ENCODE data around the gene VPS13D.

The VPS13D gene

GRCh38 chr1:12531179-12531499, 301.3 kb downstream of the VPS13D start:
- no peaks in the 10 kb centered on the region for H3K4me1 ChIP-seq (ENCODE audit: control insufficient read depth, low read length)
- no peaks in the 10 kb centered on the region for H4K20me1 ChIP-seq (ENCODE audit: control insufficient read depth, insufficient read depth, low read depth, low read length)
- H3K27ac ChIP-seq (ENCODE audit: low read depth, low read length): no peak overlapping the region
- no peaks in the 10 kb centered on the region for H3F3A ChIP-seq (ENCODE audit: control insufficient read depth, insufficient read depth)
- H3K4me3 ChIP-seq (ENCODE audit: low read length): no peak overlapping the region
- no peaks in the 10 kb centered on the region for H3K79me2 ChIP-seq (ENCODE audit: control insufficient read depth, low read length)
- H3K27me3 ChIP-seq (ENCODE audit: control insufficient read depth, low read length): no peaks in the 10 kb centered on the region; the same call in 1 of the 2 replicates
- no peaks in the 10 kb centered on the region for H3K9me3 ChIP-seq (ENCODE audit: control insufficient read depth, insufficient read depth, low read length)
- TF ChIP-seq EZH2phosphoT487 (IDR thresholded peaks at IDR 0.05; ENCODE audit: borderline replicate concordance, low read length) (no peak), CTCF (IDR thresholded peaks at IDR 0.05; ENCODE audit: low read depth, low read length, poor library complexity, severe bottlenecking) (no peak)
- no peak overlapping the region for H3K4me2 ChIP-seq (ENCODE audit: low read length)
- no peaks in the 10 kb centered on the region for H3K36me3 ChIP-seq (ENCODE audit: control insufficient read depth, low read length)
- no peaks in the 10 kb centered on the region for H3K9me2 ChIP-seq (replicated peaks; ENCODE audit: control insufficient read depth, low read length)

- Histone ChIP-seq H3K27ac (ENCODE audit: low read depth, low read length) (no peak overlapping the region), H3K4me2 (ENCODE audit: low read length) (no peak overlapping the region), H3K4me3 (ENCODE audit: low read length) (no peak overlapping the region), H3K36me3 (ENCODE audit: control insufficient read depth, low read length) (no peaks in the 10 kb centered on the region), H3F3A (ENCODE audit: control insufficient read depth, insufficient read depth) (no peaks in the 10 kb centered on the region), H3K9me2 (replicated peaks; ENCODE audit: control insufficient read depth, low read length) (no peaks in the 10 kb centered on the region), H3K27me3 (ENCODE audit: control insufficient read depth, low read length) (peaks cover 4% of the 10 kb centered on the region), H4K20me1 (ENCODE audit: control insufficient read depth, insufficient read depth, low read depth, low read length) (no peaks in the 10 kb centered on the region), H3K4me1 (ENCODE audit: control insufficient read depth, low read length) (no peaks in the 10 kb centered on the region), H3K9me3 (ENCODE audit: control insufficient read depth, insufficient read depth, low read length) (no peaks in the 10 kb centered on the region), H3K79me2 (ENCODE audit: control insufficient read depth, low read length) (no peaks in the 10 kb centered on the region)
- no peak for TF ChIP-seq EZH2phosphoT487 (IDR thresholded peaks at IDR 0.05; ENCODE audit: borderline replicate concordance, low read length)
- no peak for TF ChIP-seq CTCF (IDR thresholded peaks at IDR 0.05; ENCODE audit: low read depth, low read length, poor library complexity, severe bottlenecking)
Observed at GRCh38 chr1:12532405-12533315, 302.8 kb downstream of the VPS13D start.

- H3K27me3 ChIP-seq (ENCODE audit: control insufficient read depth, low read length): peaks cover 4% of the 10 kb centered on the region
- no peaks in the 10 kb centered on the region for H4K20me1 ChIP-seq (ENCODE audit: control insufficient read depth, insufficient read depth, low read depth, low read length)
- no peaks in the 10 kb centered on the region for H3K9me2 ChIP-seq (replicated peaks; ENCODE audit: control insufficient read depth, low read length)
- no peaks in the 10 kb centered on the region for H3K9me3 ChIP-seq (ENCODE audit: control insufficient read depth, insufficient read depth, low read length)
- no peak overlapping the region for H3K4me2 ChIP-seq (ENCODE audit: low read length)
- H3K27ac ChIP-seq (ENCODE audit: low read depth, low read length): no peak overlapping the region
- H3K79me2 ChIP-seq (ENCODE audit: control insufficient read depth, low read length): no peaks in the 10 kb centered on the region
- no peak overlapping the region for H3K4me3 ChIP-seq (ENCODE audit: low read length)
- no peaks in the 10 kb centered on the region for H3F3A ChIP-seq (ENCODE audit: control insufficient read depth, insufficient read depth)
- no peaks in the 10 kb centered on the region for H3K4me1 ChIP-seq (ENCODE audit: control insufficient read depth, low read length)
- TF ChIP-seq EZH2phosphoT487 (IDR thresholded peaks at IDR 0.05; ENCODE audit: borderline replicate concordance, low read length) (no peak), CTCF (IDR thresholded peaks at IDR 0.05; ENCODE audit: low read depth, low read length, poor library complexity, severe bottlenecking) (no peak)
- H3K36me3 ChIP-seq (ENCODE audit: control insufficient read depth, low read length): no peaks in the 10 kb centered on the region
Observed at GRCh38 chr1:12536023-12536639, 306.3 kb downstream of the VPS13D start.

Measured in DOHH2 (cell line).